ENCODE results near the gene BORCS6.

DNA sequence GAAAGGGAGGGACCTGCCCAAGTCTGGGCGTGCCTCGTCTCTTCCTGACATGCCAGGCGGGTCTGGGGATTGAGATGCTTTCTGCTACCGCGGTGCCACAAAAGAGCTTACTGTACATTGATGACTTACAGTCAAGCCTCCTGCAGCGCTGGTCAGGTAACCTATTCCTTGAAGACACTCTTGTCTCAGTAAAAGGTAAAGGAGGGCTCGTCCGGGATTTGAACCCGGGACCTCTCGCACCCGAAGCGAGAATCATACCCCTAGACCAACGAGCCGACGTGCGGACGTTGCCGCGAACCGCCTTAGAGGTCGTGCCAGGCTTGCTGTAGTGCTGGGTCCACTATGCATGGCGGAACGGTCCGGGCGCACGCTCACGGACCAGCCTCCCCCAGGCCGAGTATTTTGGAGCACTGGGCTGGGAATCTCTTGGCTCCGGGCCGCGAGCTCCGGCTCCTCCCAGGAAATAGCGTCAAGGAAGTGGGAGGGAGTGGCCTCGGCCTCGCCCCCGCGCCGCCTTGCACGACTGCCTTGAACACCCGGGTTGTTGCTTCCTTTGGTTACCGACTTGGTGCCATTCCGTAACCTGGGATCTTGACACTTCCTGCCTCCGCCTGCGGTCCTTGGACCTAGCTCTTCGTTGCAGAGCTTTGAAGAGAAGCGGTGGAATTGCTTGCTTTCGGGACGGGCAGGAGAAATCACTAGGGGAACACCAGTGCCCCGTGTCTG, 32.8 kb upstream of the BORCS6 start:
- TF ChIP-seq CEBPB (IDR thresholded peaks at IDR 0.05; ENCODE audit: borderline replicate concordance, low read depth, low read length) (no peak), GABPA (IDR thresholded peaks at IDR 0.05; ENCODE audit: low read depth, low read length) (peak; percentile 75), GABPA (CRISPR knock-in tag; IDR thresholded peaks at IDR 0.05; ENCODE audit: low read depth) (peak; percentile 90), ZNF558 (CRISPR knock-in tag; IDR thresholded peaks at IDR 0.05; ENCODE audit: borderline replicate concordance) (no peak; the same call in 1 of the 2 replicates), EHMT2 (IDR thresholded peaks at IDR 0.05; ENCODE audit: borderline replicate concordance, low read depth, low read length) (no peak), ZNF451 (CRISPR knock-in tag; IDR thresholded peaks at IDR 0.05) (peak; percentile 52; the same call in 1 of the 2 replicates), SIN3A (IDR thresholded peaks at IDR 0.05; ENCODE audit: borderline replicate concordance, low read depth, low read length) (0 out of 2 replicates have a peak, but pooled peaks have one; percentile 24), ZNF432 (CRISPR knock-in tag; IDR thresholded peaks at IDR 0.05; ENCODE audit: borderline replicate concordance) (no peak)
- TF ChIP-seq, protein P1, sequence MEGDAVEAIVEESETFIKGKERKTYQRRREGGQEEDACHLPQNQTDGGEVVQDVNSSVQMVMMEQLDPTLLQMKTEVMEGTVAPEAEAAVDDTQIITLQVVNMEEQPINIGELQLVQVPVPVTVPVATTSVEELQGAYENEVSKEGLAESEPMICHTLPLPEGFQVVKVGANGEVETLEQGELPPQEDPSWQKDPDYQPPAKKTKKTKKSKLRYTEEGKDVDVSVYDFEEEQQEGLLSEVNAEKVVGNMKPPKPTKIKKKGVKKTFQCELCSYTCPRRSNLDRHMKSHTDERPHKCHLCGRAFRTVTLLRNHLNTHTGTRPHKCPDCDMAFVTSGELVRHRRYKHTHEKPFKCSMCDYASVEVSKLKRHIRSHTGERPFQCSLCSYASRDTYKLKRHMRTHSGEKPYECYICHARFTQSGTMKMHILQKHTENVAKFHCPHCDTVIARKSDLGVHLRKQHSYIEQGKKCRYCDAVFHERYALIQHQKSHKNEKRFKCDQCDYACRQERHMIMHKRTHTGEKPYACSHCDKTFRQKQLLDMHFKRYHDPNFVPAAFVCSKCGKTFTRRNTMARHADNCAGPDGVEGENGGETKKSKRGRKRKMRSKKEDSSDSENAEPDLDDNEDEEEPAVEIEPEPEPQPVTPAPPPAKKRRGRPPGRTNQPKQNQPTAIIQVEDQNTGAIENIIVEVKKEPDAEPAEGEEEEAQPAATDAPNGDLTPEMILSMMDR (CRISPR knock-in tag; IDR thresholded peaks at IDR 0.05): no peak
- TF ChIP-seq, protein P2, sequence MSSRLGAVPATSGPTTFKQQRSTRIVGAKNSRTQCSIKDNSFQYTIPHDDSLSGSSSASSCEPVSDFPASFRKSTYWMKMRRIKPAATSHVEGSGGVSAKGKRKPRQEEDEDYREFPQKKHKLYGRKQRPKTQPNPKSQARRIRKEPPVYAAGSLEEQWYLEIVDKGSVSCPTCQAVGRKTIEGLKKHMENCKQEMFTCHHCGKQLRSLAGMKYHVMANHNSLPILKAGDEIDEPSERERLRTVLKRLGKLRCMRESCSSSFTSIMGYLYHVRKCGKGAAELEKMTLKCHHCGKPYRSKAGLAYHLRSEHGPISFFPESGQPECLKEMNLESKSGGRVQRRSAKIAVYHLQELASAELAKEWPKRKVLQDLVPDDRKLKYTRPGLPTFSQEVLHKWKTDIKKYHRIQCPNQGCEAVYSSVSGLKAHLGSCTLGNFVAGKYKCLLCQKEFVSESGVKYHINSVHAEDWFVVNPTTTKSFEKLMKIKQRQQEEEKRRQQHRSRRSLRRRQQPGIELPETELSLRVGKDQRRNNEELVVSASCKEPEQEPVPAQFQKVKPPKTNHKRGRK (CRISPR knock-in tag; IDR thresholded peaks at IDR 0.05): no peak

Data from HepG2 (cell line).